ENCODE results near the gene ETS1.

- TF ChIP-seq CTCF (IDR thresholded peaks at IDR 0.05) (no peak), EZH2 (IDR thresholded peaks at IDR 0.05) (no peak), EZH2phosphoT487 (IDR thresholded peaks at IDR 0.05) (no peak)
These were observed 28.8 kb upstream of the ETS1 start for GRCh38 chr11:128616161-128616560.
